IMR-90 (cell line): ENCODE measurements around the gene CKS1B. TPM values are rescaled to one million over a fixed set of nuclear protein-coding genes. Genes with fewer than 3 reads are reported as not detected.

Experiments used
- ATAC-seq: fragments of 200-7000 bp; cut with Tn5 transposase; 2 replicates; pipeline ENCODE4 v1.9.1; 2020; ENCODE audit warnings: low read depth, mild to moderate bottlenecking, moderate library complexity
- BruUV-seq: library from RNA; stranded (reverse); fragments of 400-500 nt; replicated peaks from 2 replicates; lab custom pipeline; 2021; lab: Mats Ljungman, UMichigan
- CTCF ChIA-PET: fragments of 300-600 bp; formaldehyde crosslinking; extraction: SDS; loops from one replicate; lab custom pipeline; 2021; ENCODE audit warnings: antibody characterized with exemption; lab: Yijun Ruan, JAX
- POLR2A ChIA-PET: fragments of 300-600 bp; sonication (Branson Sonifier 250); formaldehyde crosslinking; loops from one replicate; lab custom pipeline; 2022; ENCODE audit warnings: antibody characterized with exemption; ENCODE audit not compliant: unreplicated experiment; lab: Charles Lee
- DNase-seq: peaks from one replicate; pipeline ENCODE4 v3.0.0; 2013
- H2AFZ ChIP-seq: replicated peaks from 2 replicates; pipeline ENCODE3; 2013; ENCODE audit warnings: low read length, mild to moderate bottlenecking; ENCODE audit not compliant: poor library complexity
- H2AK5ac ChIP-seq: 2 replicates; pipeline ENCODE4 v1.6.1; 2013; ENCODE audit warnings: low read depth, low read length, inconsistent platforms
- H2AK9ac ChIP-seq: replicated peaks from 2 replicates; pipeline ENCODE3; 2013; ENCODE audit warnings: mild to moderate bottlenecking, low read depth, low read length, moderate library complexity; ENCODE audit not compliant: poor library complexity
- H2BK120ac ChIP-seq: 2 replicates; pipeline ENCODE4 v1.6.1; 2013; ENCODE audit warnings: low read depth, low read length, inconsistent platforms
- H2BK15ac ChIP-seq: 3 replicates; pipeline ENCODE4 v1.6.1; 2013; ENCODE audit warnings: low read depth, low read length, inconsistent platforms
- H2BK20ac ChIP-seq: 2 replicates; pipeline ENCODE4 v1.6.1; 2013; ENCODE audit warnings: low read depth, mild to moderate bottlenecking, inconsistent platforms, low read length, moderate library complexity
- H2BK5ac ChIP-seq: 2 replicates; pipeline ENCODE4 v1.6.1; 2013; ENCODE audit warnings: mild to moderate bottlenecking, low read depth, low read length, inconsistent platforms; ENCODE audit not compliant: poor library complexity, severe bottlenecking
- H3K14ac ChIP-seq: replicated peaks from 2 replicates; pipeline ENCODE4 v1.6.1; 2013; ENCODE audit warnings: low read depth, low read length, inconsistent platforms
- H3K18ac ChIP-seq: 2 replicates; pipeline ENCODE4 v1.6.1; 2013; ENCODE audit warnings: low read depth, low read length, control low read depth
- H3K23ac ChIP-seq: 2 replicates; pipeline ENCODE4 v1.6.1; 2013; ENCODE audit warnings: low read depth, low read length, inconsistent platforms
- H3K27ac ChIP-seq: 2 replicates; pipeline ENCODE4 v1.5.1; 2013; ENCODE audit warnings: mild to moderate bottlenecking, control low read depth, low read length; ENCODE audit not compliant: insufficient read depth
- H3K27me3 ChIP-seq: 2 replicates; pipeline ENCODE4 v1.6.1; 2013; ENCODE audit warnings: low read length; ENCODE audit not compliant: control insufficient read depth, insufficient read depth
- H3K36me3 ChIP-seq: 2 replicates; pipeline ENCODE4 v1.6.1; 2013; ENCODE audit warnings: low read length, mixed read lengths; ENCODE audit not compliant: control insufficient read depth, insufficient read depth
- H3K4ac ChIP-seq: 2 replicates; pipeline ENCODE4 v1.6.1; 2013; ENCODE audit warnings: low read depth, low read length, inconsistent platforms
- H3K4me1 ChIP-seq: 2 replicates; pipeline ENCODE4 v1.6.1; 2013; ENCODE audit warnings: low read length, mixed read lengths; ENCODE audit not compliant: control insufficient read depth, insufficient read depth
- H3K4me2 ChIP-seq: 2 replicates; pipeline ENCODE4 v1.6.1; 2013; ENCODE audit warnings: low read depth, mild to moderate bottlenecking, control low read depth, low read length, moderate library complexity
- H3K4me3 ChIP-seq: 2 replicates; pipeline ENCODE4 v1.5.1; 2013; ENCODE audit warnings: low read depth, mild to moderate bottlenecking, control low read depth, low read length, moderate library complexity; ENCODE audit not compliant: insufficient read depth
- H3K56ac ChIP-seq: 2 replicates; pipeline ENCODE4 v1.6.1; 2013; ENCODE audit warnings: low read length, inconsistent platforms; ENCODE audit not compliant: insufficient read depth; ENCODE audit errors: extremely low read depth
- H3K79me1 ChIP-seq, 2 experiments: 2 replicates each; pipeline ENCODE4 v1.6.1; 2013; ENCODE audit warnings: low read length in 2 of 2, inconsistent platforms in 1 of 2, low read depth in 1 of 2
- H3K9ac ChIP-seq: 2 replicates; pipeline ENCODE4 v1.6.1; 2013; ENCODE audit warnings: low read depth, low read length, control low read depth
- H3K9me1 ChIP-seq: 2 replicates; pipeline ENCODE4 v1.6.1; 2013; ENCODE audit warnings: low read length, inconsistent platforms; ENCODE audit not compliant: insufficient read depth
- H3K9me3 ChIP-seq: 2 replicates; pipeline ENCODE4 v1.6.1; 2013; ENCODE audit warnings: low read length; ENCODE audit not compliant: control insufficient read depth, insufficient read depth
- H4K20me1 ChIP-seq: 2 replicates; pipeline ENCODE4 v1.6.1; 2013; ENCODE audit warnings: low read length, inconsistent platforms; ENCODE audit not compliant: insufficient read depth
- H4K5ac ChIP-seq: 2 replicates; pipeline ENCODE4 v1.6.1; 2013; ENCODE audit warnings: mild to moderate bottlenecking, low read depth, low read length, control low read depth
- H4K8ac ChIP-seq, 2 experiments: 2 replicates each; pipeline ENCODE4 v1.6.1; 2013; ENCODE audit warnings: low read depth in 2 of 2, low read length in 2 of 2, control low read depth in 1 of 2, inconsistent platforms in 1 of 2
- H4K91ac ChIP-seq: 2 replicates; pipeline ENCODE4 v1.6.1; 2013; ENCODE audit warnings: low read depth, low read length, inconsistent platforms; ENCODE audit not compliant: insufficient read depth
- CEBPB ChIP-seq: IDR thresholded peaks from 2 replicates; pipeline ENCODE4 v1.6.1; 2012; ENCODE audit warnings: low read depth, low read length, improper control_type of control experiment
- CTCF ChIP-seq: conservative IDR thresholded peaks from 2 replicates; pipeline ENCODE4 v1.5.1; 2012; ENCODE audit warnings: mild to moderate bottlenecking, low read depth, low read length, improper control_type of control experiment
- ELK1 ChIP-seq: fragments of 150-350 bp; IDR thresholded peaks from 2 replicates; pipeline ENCODE4 v1.6.1; 2016; ENCODE audit warnings: low read depth, mild to moderate bottlenecking, low read length, moderate library complexity, borderline replicate concordance
- POLR2A ChIP-seq: IDR thresholded peaks from 2 replicates; pipeline ENCODE4 v1.6.1; 2012; ENCODE audit warnings: mild to moderate bottlenecking, low read depth, low read length
- RAD21 ChIP-seq: IDR thresholded peaks from 2 replicates; pipeline ENCODE4 v1.6.1; 2012; ENCODE audit warnings: low read length, improper control_type of control experiment
- RFX5 ChIP-seq: IDR thresholded peaks from 2 replicates; pipeline ENCODE4 v1.8.0; 2012; ENCODE audit warnings: low read depth, mild to moderate bottlenecking, low read length, moderate library complexity
- USF2 ChIP-seq: fragments of 150-350 bp; IDR thresholded peaks from 2 replicates; pipeline ENCODE4 v1.6.1; 2017; ENCODE audit warnings: mild to moderate bottlenecking, antibody characterized with exemption, low read length, low read depth
- WGBS, 2 experiments: methylation state at CpG; one replicate each; pipeline versions ENCODE4 v1.1.5 to v1.1.7; 2013; ENCODE audit warnings: missing lambda C conversion rate in 2 of 2; ENCODE audit not compliant: insufficient read length in 1 of 2; ENCODE audit errors: extremely low coverage in 2 of 2; 5-methylcytosine and 5-hydroxymethylcytosine counted together
- dilution Hi-C: fragments of 300-500 bp; cut with HindIII; formaldehyde crosslinking; loops from one replicate; pipeline ENCODE4 v1.14.3; 2018; ENCODE audit warnings: low sequenced_read_pairs; ENCODE audit not compliant: unreplicated experiment
- in situ Hi-C: fragments of 300-500 bp; cut with MboI; formaldehyde crosslinking; loops from 3 replicates; pipeline ENCODE4 v1.14.3; 2019; ENCODE audit warnings: low sequenced_read_pairs, inconsistent platforms, mixed read lengths
- intact Hi-C: fragments of 100-400 bp; cut with micrococcal nuclease; formaldehyde crosslinking; loops from 2 replicates; pipeline ENCODE4 v1.10.0; 2022
- polyA plus RNA-seq, 3 experiments: library from polyadenylated mRNA; depleted of rRNA; stranded (reverse); fragments of >200 nt; gene quantifications; 2 replicates each; pipeline ENCODE4 v1.2.3, GENCODE V29; 2012; ENCODE audit warnings: low replicate concordance in 1 of 3
- total RNA-seq: library from RNA; depleted of rRNA; stranded (reverse); fragments of >200 nt; gene quantifications from 2 replicates; pipeline ENCODE4 v1.2.3, GENCODE V29; 2012

CKS1B gene
- total and polyA plus RNA-seq, 2 of the 4 experiments (the other 2 are of a cell fraction) = 140 to 195 TPM

GRCh38 chr1:155012026-155012546 is 37.6 kb downstream of the CKS1B start:
- no peak overlapping the region for H3K27ac ChIP-seq
- H3K4ac ChIP-seq = no peak overlapping the region
- no peak overlapping the region for H2BK120ac ChIP-seq
- peaks cover 0 to 29% of the 10 kb centered on the region in 2 experiments; a peak in 2 of 4 replicates for H3K79me1 ChIP-seq
- H3K56ac ChIP-seq = no peak overlapping the region
- no peaks in the 10 kb centered on the region for H3K9me3 ChIP-seq
- no peak for DNase-seq
- no peak overlapping the region for H3K4me2 ChIP-seq
- dilution Hi-C loops (no loop called here), in situ Hi-C loops (no loop called here), intact Hi-C loops (no loop called here)
- CTCF ChIA-PET = no interaction called here
- no peak overlapping the region for H3K4me3 ChIP-seq
- H3K18ac ChIP-seq = no peak overlapping the region
- peaks cover 24% of the 10 kb centered on the region for H3K36me3 ChIP-seq
- no peak overlapping the region for H3K23ac ChIP-seq
- H3K9ac ChIP-seq = no peak overlapping the region
- ATAC-seq = peak; percentile 67
- H4K20me1 ChIP-seq = peaks cover 19% of the 10 kb centered on the region
- no peak overlapping the region for H2BK20ac ChIP-seq
- TF ChIP-seq USF2 = peak; percentile 48; the same call in 1 of the 2 replicates
- TF ChIP-seq RAD21 = no peak
- no peak for TF ChIP-seq RFX5
- TF ChIP-seq CEBPB = 0 out of 2 replicates have a peak, but pooled peaks have one; percentile 4
- no peak for TF ChIP-seq POLR2A
- TF ChIP-seq ELK1 = no peak
- TF ChIP-seq CTCF = no peak
- H2AK9ac ChIP-seq = no peak overlapping the region
- H4K91ac ChIP-seq = no peak overlapping the region
- POLR2A ChIA-PET = no interaction called here
- no peaks in the 10 kb centered on the region; the same call in 1 of the 2 replicates for H3K9me1 ChIP-seq
- H2BK5ac ChIP-seq = no peak overlapping the region
- H3K27me3 ChIP-seq = no peaks in the 10 kb centered on the region
- H2AK5ac ChIP-seq = peak overlapping the region; percentile 46; the same call in 1 of the 2 replicates
- no peak overlapping the region for H4K5ac ChIP-seq
- H3K4me1 ChIP-seq = peaks cover 5% of the 10 kb centered on the region; the same call in 1 of the 2 replicates
- no peak overlapping the region for H2BK15ac ChIP-seq
- no peak overlapping the region for H3K14ac ChIP-seq
- H2AFZ ChIP-seq = no peak overlapping the region
- BruUV-seq = no TSS peak
- WGBS, 2 experiments = no CpG with 5 or more reads among the region's 9 CpGs
- no peak overlapping the region for H4K8ac ChIP-seq
